IMR-90 (cell line): Measurements from ENCODE around the gene YTHDF2. TPM values are rescaled to one million over a fixed set of nuclear protein-coding genes. Genes with fewer than 3 reads are reported as not detected.

Experiments
- ATAC-seq: fragments of 200-7000 bp; cut with Tn5 transposase; 2 replicates; pipeline ENCODE4 v1.9.1; 2020; ENCODE audit warnings: low read depth, mild to moderate bottlenecking, moderate library complexity
- BruUV-seq: library from RNA; stranded (reverse); fragments of 400-500 nt; replicated peaks from 2 replicates; lab custom pipeline; 2021; lab: Mats Ljungman, UMichigan
- CTCF ChIA-PET: fragments of 300-600 bp; formaldehyde crosslinking; extraction: SDS; loops from one replicate; lab custom pipeline; 2021; ENCODE audit warnings: antibody characterized with exemption; lab: Yijun Ruan, JAX
- POLR2A ChIA-PET: fragments of 300-600 bp; sonication (Branson Sonifier 250); formaldehyde crosslinking; loops from one replicate; lab custom pipeline; 2022; ENCODE audit warnings: antibody characterized with exemption; ENCODE audit not compliant: unreplicated experiment; lab: Charles Lee
- DNase-seq: peaks from one replicate; pipeline ENCODE4 v3.0.0; 2013
- H2AFZ ChIP-seq: replicated peaks from 2 replicates; pipeline ENCODE3; 2013; ENCODE audit warnings: low read length, mild to moderate bottlenecking; ENCODE audit not compliant: poor library complexity
- H2AK5ac ChIP-seq: 2 replicates; pipeline ENCODE4 v1.6.1; 2013; ENCODE audit warnings: low read depth, low read length, inconsistent platforms
- H2AK9ac ChIP-seq: replicated peaks from 2 replicates; pipeline ENCODE3; 2013; ENCODE audit warnings: mild to moderate bottlenecking, low read depth, low read length, moderate library complexity; ENCODE audit not compliant: poor library complexity
- H2BK120ac ChIP-seq: 2 replicates; pipeline ENCODE4 v1.6.1; 2013; ENCODE audit warnings: low read depth, low read length, inconsistent platforms
- H2BK15ac ChIP-seq: 3 replicates; pipeline ENCODE4 v1.6.1; 2013; ENCODE audit warnings: low read depth, low read length, inconsistent platforms
- H2BK20ac ChIP-seq: 2 replicates; pipeline ENCODE4 v1.6.1; 2013; ENCODE audit warnings: low read depth, mild to moderate bottlenecking, inconsistent platforms, low read length, moderate library complexity
- H2BK5ac ChIP-seq: 2 replicates; pipeline ENCODE4 v1.6.1; 2013; ENCODE audit warnings: mild to moderate bottlenecking, low read depth, low read length, inconsistent platforms; ENCODE audit not compliant: poor library complexity, severe bottlenecking
- H3K14ac ChIP-seq: replicated peaks from 2 replicates; pipeline ENCODE4 v1.6.1; 2013; ENCODE audit warnings: low read depth, low read length, inconsistent platforms
- H3K18ac ChIP-seq: 2 replicates; pipeline ENCODE4 v1.6.1; 2013; ENCODE audit warnings: low read depth, low read length, control low read depth
- H3K23ac ChIP-seq: 2 replicates; pipeline ENCODE4 v1.6.1; 2013; ENCODE audit warnings: low read depth, low read length, inconsistent platforms
- H3K27ac ChIP-seq: 2 replicates; pipeline ENCODE4 v1.5.1; 2013; ENCODE audit warnings: mild to moderate bottlenecking, control low read depth, low read length; ENCODE audit not compliant: insufficient read depth
- H3K27me3 ChIP-seq: 2 replicates; pipeline ENCODE4 v1.6.1; 2013; ENCODE audit warnings: low read length; ENCODE audit not compliant: control insufficient read depth, insufficient read depth
- H3K36me3 ChIP-seq: 2 replicates; pipeline ENCODE4 v1.6.1; 2013; ENCODE audit warnings: low read length, mixed read lengths; ENCODE audit not compliant: control insufficient read depth, insufficient read depth
- H3K4ac ChIP-seq: 2 replicates; pipeline ENCODE4 v1.6.1; 2013; ENCODE audit warnings: low read depth, low read length, inconsistent platforms
- H3K4me1 ChIP-seq: 2 replicates; pipeline ENCODE4 v1.6.1; 2013; ENCODE audit warnings: low read length, mixed read lengths; ENCODE audit not compliant: control insufficient read depth, insufficient read depth
- H3K4me2 ChIP-seq: 2 replicates; pipeline ENCODE4 v1.6.1; 2013; ENCODE audit warnings: low read depth, mild to moderate bottlenecking, control low read depth, low read length, moderate library complexity
- H3K4me3 ChIP-seq: 2 replicates; pipeline ENCODE4 v1.5.1; 2013; ENCODE audit warnings: low read depth, mild to moderate bottlenecking, control low read depth, low read length, moderate library complexity; ENCODE audit not compliant: insufficient read depth
- H3K56ac ChIP-seq: 2 replicates; pipeline ENCODE4 v1.6.1; 2013; ENCODE audit warnings: low read length, inconsistent platforms; ENCODE audit not compliant: insufficient read depth; ENCODE audit errors: extremely low read depth
- H3K79me1 ChIP-seq, 2 experiments: 2 replicates each; pipeline ENCODE4 v1.6.1; 2013; ENCODE audit warnings: low read length in 2 of 2, inconsistent platforms in 1 of 2, low read depth in 1 of 2
- H3K9ac ChIP-seq: 2 replicates; pipeline ENCODE4 v1.6.1; 2013; ENCODE audit warnings: low read depth, low read length, control low read depth
- H3K9me1 ChIP-seq: 2 replicates; pipeline ENCODE4 v1.6.1; 2013; ENCODE audit warnings: low read length, inconsistent platforms; ENCODE audit not compliant: insufficient read depth
- H3K9me3 ChIP-seq: 2 replicates; pipeline ENCODE4 v1.6.1; 2013; ENCODE audit warnings: low read length; ENCODE audit not compliant: control insufficient read depth, insufficient read depth
- H4K20me1 ChIP-seq: 2 replicates; pipeline ENCODE4 v1.6.1; 2013; ENCODE audit warnings: low read length, inconsistent platforms; ENCODE audit not compliant: insufficient read depth
- H4K5ac ChIP-seq: 2 replicates; pipeline ENCODE4 v1.6.1; 2013; ENCODE audit warnings: mild to moderate bottlenecking, low read depth, low read length, control low read depth
- H4K8ac ChIP-seq, 2 experiments: 2 replicates each; pipeline ENCODE4 v1.6.1; 2013; ENCODE audit warnings: low read depth in 2 of 2, low read length in 2 of 2, control low read depth in 1 of 2, inconsistent platforms in 1 of 2
- H4K91ac ChIP-seq: 2 replicates; pipeline ENCODE4 v1.6.1; 2013; ENCODE audit warnings: low read depth, low read length, inconsistent platforms; ENCODE audit not compliant: insufficient read depth
- CHD1 ChIP-seq: IDR thresholded peaks from 2 replicates; pipeline ENCODE4 v1.6.1; 2012; ENCODE audit warnings: low read depth, low read length, improper control_type of control experiment
- MXI1 ChIP-seq: IDR thresholded peaks from 2 replicates; pipeline ENCODE4 v1.6.1; 2012; ENCODE audit warnings: low read depth, mild to moderate bottlenecking, low read length, moderate library complexity, borderline replicate concordance
- RCOR1 ChIP-seq: IDR thresholded peaks from 2 replicates; pipeline ENCODE4 v1.6.1; 2012; ENCODE audit warnings: mild to moderate bottlenecking, low read length, improper control_type of control experiment; ENCODE audit not compliant: insufficient replicate concordance
- USF2 ChIP-seq: fragments of 150-350 bp; IDR thresholded peaks from 2 replicates; pipeline ENCODE4 v1.6.1; 2017; ENCODE audit warnings: mild to moderate bottlenecking, antibody characterized with exemption, low read length, low read depth
- WGBS, 2 experiments: methylation state at CpG; one replicate each; pipeline versions ENCODE4 v1.1.5 to v1.1.7; 2013; ENCODE audit warnings: missing lambda C conversion rate in 2 of 2; ENCODE audit not compliant: insufficient read length in 1 of 2; ENCODE audit errors: extremely low coverage in 2 of 2; 5-methylcytosine and 5-hydroxymethylcytosine counted together
- dilution Hi-C: fragments of 300-500 bp; cut with HindIII; formaldehyde crosslinking; loops from one replicate; pipeline ENCODE4 v1.14.3; 2018; ENCODE audit warnings: low sequenced_read_pairs; ENCODE audit not compliant: unreplicated experiment
- in situ Hi-C: fragments of 300-500 bp; cut with MboI; formaldehyde crosslinking; loops from 3 replicates; pipeline ENCODE4 v1.14.3; 2019; ENCODE audit warnings: low sequenced_read_pairs, inconsistent platforms, mixed read lengths
- intact Hi-C: fragments of 100-400 bp; cut with micrococcal nuclease; formaldehyde crosslinking; loops from 2 replicates; pipeline ENCODE4 v1.10.0; 2022
- polyA plus RNA-seq, 3 experiments: library from polyadenylated mRNA; depleted of rRNA; stranded (reverse); fragments of >200 nt; gene quantifications; 2 replicates each; pipeline ENCODE4 v1.2.3, GENCODE V29; 2012; ENCODE audit warnings: low replicate concordance in 1 of 3
- total RNA-seq: library from RNA; depleted of rRNA; stranded (reverse); fragments of >200 nt; gene quantifications from 2 replicates; pipeline ENCODE4 v1.2.3, GENCODE V29; 2012

Gene YTHDF2
- total and polyA plus RNA-seq, 2 of the 4 experiments (the other 2 are of a cell fraction), result 50.0 to 94.3 TPM

- DNase-seq (no peak), ATAC-seq (no peak)
- no peak for TF ChIP-seq CHD1
- TF ChIP-seq MXI1, result no peak
- TF ChIP-seq RCOR1, result no peak
- no peak for TF ChIP-seq USF2
- Histone ChIP-seq H3K79me1 (no peaks in the 10 kb centered on the region), H3K9me1 (no peaks in the 10 kb centered on the region), H3K4me1 (no peaks in the 10 kb centered on the region), H2AK5ac (no peak overlapping the region), H3K4ac (no peak overlapping the region), H4K20me1 (no peaks in the 10 kb centered on the region), H2AFZ (no peak overlapping the region), H4K5ac (no peak overlapping the region), H3K23ac (no peak overlapping the region), H2BK120ac (no peak overlapping the region), H3K27me3 (peaks cover 46% of the 10 kb centered on the region), H3K18ac (no peak overlapping the region), H2BK5ac (no peak overlapping the region), H3K36me3 (no peaks in the 10 kb centered on the region), H2BK20ac (no peak overlapping the region), H2AK9ac (no peak overlapping the region), H3K4me2 (no peak overlapping the region), H3K27ac (no peak overlapping the region), H4K91ac (no peak overlapping the region), H3K9me3 (peaks cover 2% of the 10 kb centered on the region; the same call in 1 of the 2 replicates), H4K8ac (no peak overlapping the region), H3K9ac (no peak overlapping the region), H3K56ac (no peak overlapping the region), H3K14ac (no peak overlapping the region), H2BK15ac (no peak overlapping the region), H3K4me3 (no peak overlapping the region)
- dilution Hi-C loops (no loop called here), intact Hi-C loops (no loop called here), in situ Hi-C loops (no loop called here)
- BruUV-seq, result no TSS peak
- WGBS, 2 experiments, result no CpG with 5 or more reads among the region's 4 CpGs
- POLR2A ChIA-PET, result no interaction called here
- CTCF ChIA-PET, result no interaction called here
Measured at GRCh38 chr1:28807986-28808385, 71.2 kb downstream of the YTHDF2 start.
